Erythroblast (primary cell): Measurements from ENCODE around the gene ITGA2.

Source experiments
- GATA1 ChIP-seq: IDR thresholded peaks from 2 replicates; pipeline ENCODE4 v1.6.1; 2011; ENCODE audit warnings: low read depth, mild to moderate bottlenecking, control low read depth, low read length, moderate library complexity
- POLR2A ChIP-seq: IDR thresholded peaks from 2 replicates; pipeline ENCODE4 v1.6.1; 2011; ENCODE audit warnings: mild to moderate bottlenecking, low read length

GRCh38 chr5:53038196-53038847 is 49.2 kb downstream of the ITGA2 start:
- no peak for TF ChIP-seq POLR2A
- no peak for TF ChIP-seq GATA1
